CD14-positive monocyte (primary cell): ENCODE results near the gene RBMS1. TPM values are rescaled to one million over a fixed set of nuclear protein-coding genes. Genes with fewer than 3 reads are reported as not detected.

Experiments used
- DNase-seq, 3 donors: peaks; one replicate each; pipeline ENCODE4 v3.0.0-alpha.2; 2011 to 2022
- H2AFZ ChIP-seq: 2 replicates; pipeline ENCODE4 v1.6.0; 2012; ENCODE audit warnings: mild to moderate bottlenecking, low read depth, low read length, inconsistent platforms; ENCODE audit not compliant: insufficient read depth, poor library complexity, severe bottlenecking
- H3K27ac ChIP-seq, 2 donors: 1 replicate in 1 of 2; 2 replicates in 1 of 2; pipeline ENCODE4 v1.5.1; 2012 to 2013; ENCODE audit warnings: low read length in 2 of 2, control low read depth in 1 of 2, inconsistent platforms in 1 of 2, low read depth in 1 of 2, mild to moderate bottlenecking in 1 of 2
- H3K27me3 ChIP-seq, 2 donors: one replicate each; pipeline versions ENCODE4 v1.6.0 to v1.6.1; 2011 to 2013; ENCODE audit warnings: low read length in 2 of 2; ENCODE audit not compliant: control insufficient read depth in 2 of 2, insufficient read depth in 2 of 2
- H3K36me3 ChIP-seq, 2 donors: replicated peaks in 1 of 2; 1 replicate in 1 of 2; 2 replicates in 1 of 2; pipeline versions ENCODE4 v1.5.1 to v1.6.1; 2012 to 2013; ENCODE audit warnings: low read length in 2 of 2, control low read depth in 1 of 2, inconsistent platforms in 1 of 2, mild to moderate bottlenecking in 1 of 2; ENCODE audit not compliant: insufficient read depth in 2 of 2, control insufficient read depth in 1 of 2
- H3K4me1 ChIP-seq, 2 donors: 1 replicate in 1 of 2; 2 replicates in 1 of 2; pipeline versions ENCODE4 v1.5.1 to v1.6.1; 2012 to 2013; ENCODE audit warnings: low read length in 2 of 2, control low read depth in 1 of 2, inconsistent platforms in 1 of 2, mild to moderate bottlenecking in 1 of 2, moderate library complexity in 1 of 2; ENCODE audit not compliant: insufficient read depth in 2 of 2, control insufficient read depth in 1 of 2
- H3K4me2 ChIP-seq: replicated peaks from 2 replicates; pipeline ENCODE3; 2012; ENCODE audit warnings: low read length, moderate library complexity, mild to moderate bottlenecking; ENCODE audit not compliant: poor library complexity, severe bottlenecking; ENCODE audit errors: extremely low read depth
- H3K4me3 ChIP-seq, 3 experiments: fragments of 200-600 bp in 1 of 3; sonication (generic) in 1 of 3; replicated peaks in 1 of 3; 1 replicate in 2 of 3; 2 replicates in 1 of 3; pipeline ENCODE4 v1.5.1; 2011 to 2013; ENCODE audit warnings: low read length in 3 of 3, mild to moderate bottlenecking in 3 of 3, control low read depth in 2 of 3, low read depth in 2 of 3, inconsistent platforms in 1 of 3, moderate library complexity in 1 of 3
- H3K79me2 ChIP-seq: 2 replicates; pipeline ENCODE4 v1.6.0; 2012; ENCODE audit warnings: mild to moderate bottlenecking, control low read depth, inconsistent platforms, low read length, moderate library complexity; ENCODE audit not compliant: insufficient read depth
- H3K9ac ChIP-seq: 2 replicates; pipeline ENCODE4 v1.6.0; 2017; ENCODE audit warnings: low read length, mild to moderate bottlenecking; ENCODE audit not compliant: insufficient read depth, poor library complexity, severe bottlenecking
- H3K9me3 ChIP-seq, 2 donors: replicated peaks in 1 of 2; 1 replicate in 1 of 2; 2 replicates in 1 of 2; pipeline versions ENCODE4 v1.5.1 to v1.6.1; 2012 to 2013; ENCODE audit warnings: low read length in 2 of 2, control low read depth in 1 of 2; ENCODE audit not compliant: control insufficient read depth in 1 of 2, insufficient read depth in 1 of 2
- H4K20me1 ChIP-seq: 2 replicates; pipeline ENCODE4 v1.6.0; 2012; ENCODE audit warnings: mild to moderate bottlenecking, low read length, control low read depth, moderate library complexity; ENCODE audit not compliant: insufficient read depth
- H3K27ac Mint-ChIP-seq, 7 donors: one replicate each; pipeline ENCODE4 v1.8.0; 2020; ENCODE audit warnings: mild to moderate bottlenecking in 7 of 7, mixed read lengths in 7 of 7, moderate library complexity in 6 of 7, inconsistent platforms in 2 of 7
- H3K27me3 Mint-ChIP-seq, 3 donors: one replicate each; pipeline ENCODE4 v1.8.0; 2021 to 2022; ENCODE audit warnings: low read depth in 3 of 3, mild to moderate bottlenecking in 3 of 3, mixed read lengths in 3 of 3, moderate library complexity in 3 of 3, inconsistent platforms in 1 of 3
- H3K36me3 Mint-ChIP-seq, 2 donors: one replicate each; pipeline ENCODE4 v1.8.0; 2020; ENCODE audit warnings: mixed read lengths in 2 of 2, inconsistent platforms in 1 of 2, mild to moderate bottlenecking in 1 of 2
- H3K4me1 Mint-ChIP-seq: one replicate; pipeline ENCODE4 v1.8.0; 2020; ENCODE audit warnings: mild to moderate bottlenecking, mixed read lengths
- H3K4me3 Mint-ChIP-seq, 2 donors: one replicate each; pipeline ENCODE4 v1.8.0; 2020; ENCODE audit warnings: mild to moderate bottlenecking in 2 of 2, mixed read lengths in 2 of 2, moderate library complexity in 1 of 2
- H3K9me3 Mint-ChIP-seq, 7 donors: one replicate each; pipeline ENCODE4 v1.8.0; 2020 to 2022; ENCODE audit warnings: mixed read lengths in 7 of 7, mild to moderate bottlenecking in 6 of 7, moderate library complexity in 6 of 7, inconsistent platforms in 2 of 7
- CTCF ChIP-seq: fragments of 200-600 bp; IDR thresholded peaks from one replicate; pipeline ENCODE4 v1.8.0; 2022; ENCODE audit warnings: antibody characterized with exemption, mild to moderate bottlenecking
- WGBS: methylation state at CpG from one replicate; pipeline ENCODE4 v1.1.5; 2013; ENCODE audit warnings: missing lambda C conversion rate; ENCODE audit not compliant: insufficient coverage; 5-methylcytosine and 5-hydroxymethylcytosine counted together
- intact Hi-C, 2 donors: fragments of 100-400 bp; cut with micrococcal nuclease; formaldehyde crosslinking; loops; one replicate each; pipeline versions ENCODE4 v1.15.0 to v1.15.1; 2023
- polyA plus RNA-seq, 3 donors: library from polyadenylated mRNA; depleted of rRNA in 1 of 3; unstranded in 2 of 3; stranded (reverse) in 1 of 3; fragments of 300-500 nt in 2 of 3; fragments of >200 nt in 1 of 3; fragmentation: Illumina TruSeq in 2 of 3; gene quantifications; 1 replicate in 2 of 3; 2 replicates in 1 of 3; pipeline ENCODE4 v1.2.3, GENCODE V29; 2012 to 2021

Gene RBMS1
- polyA plus RNA-seq, 3 donors: 88.2 to 91.2 (median 89.4) TPM

GRCh38 chr2:160454070-160454797 is 39.4 kb downstream of the RBMS1 start:
- Histone ChIP-seq H4K20me1 (no peaks in the 10 kb centered on the region), H3K4me3 (no peak overlapping the region), H3K4me2 (no peak overlapping the region), H3K27me3 (no peaks in the 10 kb centered on the region), H3K27ac (peak overlapping the region in 1 of 2 donors; percentile 2), H3K79me2 (no peaks in the 10 kb centered on the region), H3K4me1 (peaks cover 0 to 4% of the 10 kb centered on the region in 2 donors), H3K9me3 (no peaks in the 10 kb centered on the region), H3K36me3 (no peaks in the 10 kb centered on the region), H3K9ac (no peak overlapping the region), H2AFZ (no peak overlapping the region)
- H3K36me3 Mint-ChIP-seq: peaks cover 3 to 12% of the 10 kb centered on the region in 2 donors
- intact Hi-C loops: no loop called here
- DNase-seq: no peak
- H3K4me1 Mint-ChIP-seq: peaks cover 4% of the 10 kb centered on the region
- H3K27me3 Mint-ChIP-seq: peaks cover 0 to 4% (median 2%) of the 10 kb centered on the region in 3 donors
- no peak overlapping the region for H3K4me3 Mint-ChIP-seq
- no peak for TF ChIP-seq CTCF
- 56% methylated on average over 2 of the region's 2 CpGs for WGBS
- no peak overlapping the region for H3K27ac Mint-ChIP-seq
- peaks cover 0 to 9% (median 0%) of the 10 kb centered on the region in 7 donors for H3K9me3 Mint-ChIP-seq

- Histone ChIP-seq H3K9ac (no peak overlapping the region), H2AFZ (no peak overlapping the region), H3K27ac (peak overlapping the region in 1 of 2 donors; percentile 2), H3K9me3 (no peaks in the 10 kb centered on the region), H3K4me2 (no peak overlapping the region), H3K27me3 (no peaks in the 10 kb centered on the region), H3K4me1 (peaks cover 0 to 4% of the 10 kb centered on the region in 2 donors), H3K79me2 (no peaks in the 10 kb centered on the region), H4K20me1 (no peaks in the 10 kb centered on the region), H3K36me3 (no peaks in the 10 kb centered on the region), H3K4me3 (no peak overlapping the region)
- no peak for TF ChIP-seq CTCF
- Mint-ChIP-seq H3K27ac (no peak overlapping the region), H3K36me3 (peaks cover 2 to 8% of the 10 kb centered on the region in 2 donors), H3K4me3 (no peak overlapping the region), H3K27me3 (peaks cover 0 to 4% (median 2%) of the 10 kb centered on the region in 3 donors), H3K9me3 (peaks cover 0 to 13% (median 3%) of the 10 kb centered on the region in 7 donors), H3K4me1 (peaks cover 4% of the 10 kb centered on the region)
- WGBS: 68% methylated on average over 3 of the region's 3 CpGs
- intact Hi-C loops: no loop called here
- no peak for DNase-seq
Observed at GRCh38 chr2:160453111-160453820, 40.3 kb downstream of the RBMS1 start.
